Measurements from ENCODE around the gene LRRC36. TPM values are rescaled to one million over a fixed set of nuclear protein-coding genes. Genes with fewer than 3 reads are reported as not detected.

The LRRC36 gene
- total RNA-seq, 1 donor from 2014 or later = 24.1 TPM

GRCh38 chr16:67403976-67404555 is 77.5 kb downstream of the LRRC36 start:
- Mint-ChIP-seq H3K4me1 (ENCODE audit: unreplicated experiment) (peaks cover 13% of the 10 kb centered on the region), H3K27me3 (ENCODE audit: unreplicated experiment) (peaks cover 6% of the 10 kb centered on the region), H3K36me3 (ENCODE audit: low read depth, unreplicated experiment) (peaks cover 9% of the 10 kb centered on the region), H3K4me3 (ENCODE audit: unreplicated experiment) (no peak overlapping the region), H3K27ac (ENCODE audit: unreplicated experiment) (no peak overlapping the region), H3K9me3 (ENCODE audit: unreplicated experiment) (no peaks in the 10 kb centered on the region)
- no peak for TF ChIP-seq CTCF (IDR thresholded peaks at IDR 0.05; ENCODE audit: unreplicated experiment)
- no peak for DNase-seq (ENCODE audit: low spot score)

GRCh38 chr16:67404740-67405226 is 78.2 kb downstream of the LRRC36 start:
- H3K4me3 Mint-ChIP-seq (ENCODE audit: unreplicated experiment) = no peak overlapping the region
- H3K4me1 Mint-ChIP-seq (ENCODE audit: unreplicated experiment) = peaks cover 13% of the 10 kb centered on the region
- peaks cover 6% of the 10 kb centered on the region for H3K27me3 Mint-ChIP-seq (ENCODE audit: unreplicated experiment)
- no peaks in the 10 kb centered on the region for H3K9me3 Mint-ChIP-seq (ENCODE audit: unreplicated experiment)
- H3K36me3 Mint-ChIP-seq (ENCODE audit: low read depth, unreplicated experiment) = peaks cover 9% of the 10 kb centered on the region
- no peak overlapping the region for H3K27ac Mint-ChIP-seq (ENCODE audit: unreplicated experiment)
- no peak for TF ChIP-seq CTCF (IDR thresholded peaks at IDR 0.05; ENCODE audit: unreplicated experiment)
- no peak for DNase-seq (ENCODE audit: low spot score)

GRCh38 chr16:67405336-67405735 is 78.7 kb downstream of the LRRC36 start:
- peaks cover 6% of the 10 kb centered on the region for H3K27me3 Mint-ChIP-seq (ENCODE audit: unreplicated experiment)
- no peak for TF ChIP-seq CTCF (IDR thresholded peaks at IDR 0.05; ENCODE audit: unreplicated experiment)

GRCh38 chr16:67406111-67406971 is 79.7 kb downstream of the LRRC36 start:
- H3K4me1 Mint-ChIP-seq (ENCODE audit: unreplicated experiment) = peaks cover 13% of the 10 kb centered on the region
- no peak overlapping the region for H3K4me3 Mint-ChIP-seq (ENCODE audit: unreplicated experiment)
- peaks cover 6% of the 10 kb centered on the region for H3K27me3 Mint-ChIP-seq (ENCODE audit: unreplicated experiment)
- no peaks in the 10 kb centered on the region for H3K9me3 Mint-ChIP-seq (ENCODE audit: unreplicated experiment)
- no peak for DNase-seq (ENCODE audit: low spot score)
- H3K36me3 Mint-ChIP-seq (ENCODE audit: low read depth, unreplicated experiment) = peaks cover 9% of the 10 kb centered on the region
- TF ChIP-seq CTCF (IDR thresholded peaks at IDR 0.05; ENCODE audit: unreplicated experiment) = no peak
- no peak overlapping the region for H3K27ac Mint-ChIP-seq (ENCODE audit: unreplicated experiment)

More at GRCh38 chr16:67405336-67405735, 78.7 kb downstream of the LRRC36 start:
- Mint-ChIP-seq H3K4me1 (ENCODE audit: unreplicated experiment) (peaks cover 13% of the 10 kb centered on the region), H3K36me3 (ENCODE audit: low read depth, unreplicated experiment) (peaks cover 9% of the 10 kb centered on the region), H3K27ac (ENCODE audit: unreplicated experiment) (no peak overlapping the region), H3K4me3 (ENCODE audit: unreplicated experiment) (no peak overlapping the region), H3K9me3 (ENCODE audit: unreplicated experiment) (no peaks in the 10 kb centered on the region)
- no peak for DNase-seq (ENCODE audit: low spot score)
